Measurements from ENCODE around the gene TBCE. TPM values are rescaled to one million over a fixed set of nuclear protein-coding genes. Genes with fewer than 3 reads are reported as not detected.

TBCE gene
- total and polyA plus RNA-seq, 9 of the 15 experiments (the other 6 are each of a cell fraction or from before 2014, with no cell fraction given) = 52.6 to 92.1 (median 82.1) TPM

DNA sequence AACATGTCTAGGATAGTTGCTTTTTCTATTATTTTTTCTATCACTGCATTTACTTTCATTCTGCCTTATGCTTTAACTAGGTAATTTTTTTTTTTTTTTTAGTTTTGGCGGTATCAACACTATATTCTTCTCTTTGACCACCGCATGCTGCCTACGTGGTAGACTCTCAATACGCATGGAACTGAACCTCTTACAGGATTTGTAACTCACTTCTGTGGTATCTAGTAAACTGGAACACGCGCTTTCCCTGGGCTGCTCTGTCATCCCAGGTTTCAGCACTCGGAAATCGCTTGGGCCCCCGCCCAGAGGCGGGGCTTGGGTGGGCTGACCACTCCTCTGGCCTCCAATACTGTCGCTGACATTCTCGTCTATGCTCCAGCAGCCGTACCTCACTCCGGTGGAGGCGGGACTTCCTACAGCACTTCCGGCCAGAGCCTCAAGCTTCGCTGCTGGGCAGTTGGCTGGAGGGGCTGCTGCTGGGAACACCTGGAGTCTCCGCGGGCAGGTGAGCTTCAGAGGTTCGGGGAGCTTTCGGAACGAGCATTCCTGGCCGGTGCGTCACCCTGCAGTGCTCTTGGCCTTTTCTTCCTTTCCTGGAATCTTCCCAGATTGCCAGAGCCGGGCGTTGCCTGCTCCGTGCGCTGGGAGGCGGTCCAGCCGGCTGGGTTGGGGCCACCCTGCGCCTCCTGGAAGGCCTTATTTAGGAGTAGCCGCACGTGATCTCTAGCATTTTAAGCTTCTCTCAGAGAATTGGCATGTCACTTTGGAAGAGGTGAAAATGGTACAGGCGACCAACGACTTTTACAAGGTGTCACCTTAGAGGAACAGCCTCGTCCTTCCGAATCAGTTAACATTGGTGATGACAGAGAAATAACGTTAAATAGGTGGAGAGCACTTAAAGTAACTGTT lies at the start of gene TBCE (continued):
- TF ChIP-seq, protein P1, sequence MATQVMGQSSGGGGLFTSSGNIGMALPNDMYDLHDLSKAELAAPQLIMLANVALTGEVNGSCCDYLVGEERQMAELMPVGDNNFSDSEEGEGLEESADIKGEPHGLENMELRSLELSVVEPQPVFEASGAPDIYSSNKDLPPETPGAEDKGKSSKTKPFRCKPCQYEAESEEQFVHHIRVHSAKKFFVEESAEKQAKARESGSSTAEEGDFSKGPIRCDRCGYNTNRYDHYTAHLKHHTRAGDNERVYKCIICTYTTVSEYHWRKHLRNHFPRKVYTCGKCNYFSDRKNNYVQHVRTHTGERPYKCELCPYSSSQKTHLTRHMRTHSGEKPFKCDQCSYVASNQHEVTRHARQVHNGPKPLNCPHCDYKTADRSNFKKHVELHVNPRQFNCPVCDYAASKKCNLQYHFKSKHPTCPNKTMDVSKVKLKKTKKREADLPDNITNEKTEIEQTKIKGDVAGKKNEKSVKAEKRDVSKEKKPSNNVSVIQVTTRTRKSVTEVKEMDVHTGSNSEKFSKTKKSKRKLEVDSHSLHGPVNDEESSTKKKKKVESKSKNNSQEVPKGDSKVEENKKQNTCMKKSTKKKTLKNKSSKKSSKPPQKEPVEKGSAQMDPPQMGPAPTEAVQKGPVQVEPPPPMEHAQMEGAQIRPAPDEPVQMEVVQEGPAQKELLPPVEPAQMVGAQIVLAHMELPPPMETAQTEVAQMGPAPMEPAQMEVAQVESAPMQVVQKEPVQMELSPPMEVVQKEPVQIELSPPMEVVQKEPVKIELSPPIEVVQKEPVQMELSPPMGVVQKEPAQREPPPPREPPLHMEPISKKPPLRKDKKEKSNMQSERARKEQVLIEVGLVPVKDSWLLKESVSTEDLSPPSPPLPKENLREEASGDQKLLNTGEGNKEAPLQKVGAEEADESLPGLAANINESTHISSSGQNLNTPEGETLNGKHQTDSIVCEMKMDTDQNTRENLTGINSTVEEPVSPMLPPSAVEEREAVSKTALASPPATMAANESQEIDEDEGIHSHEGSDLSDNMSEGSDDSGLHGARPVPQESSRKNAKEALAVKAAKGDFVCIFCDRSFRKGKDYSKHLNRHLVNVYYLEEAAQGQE (IDR thresholded peaks at IDR 0.05; ENCODE audit: borderline replicate concordance) = peak; percentile 22; the same call in 1 of the 2 replicates
- TF ChIP-seq, protein P1 (CRISPR knock-in tag; IDR thresholded peaks at IDR 0.05; ENCODE audit: low read depth) = peak; percentile 79; the same call in 1 of the 2 replicates
- TF ChIP-seq MBD2 (IDR thresholded peaks at IDR 0.05; ENCODE audit: borderline replicate concordance, low read depth) = no peak; the same call in 1 of the 2 replicates
- TF ChIP-seq, protein P2, sequence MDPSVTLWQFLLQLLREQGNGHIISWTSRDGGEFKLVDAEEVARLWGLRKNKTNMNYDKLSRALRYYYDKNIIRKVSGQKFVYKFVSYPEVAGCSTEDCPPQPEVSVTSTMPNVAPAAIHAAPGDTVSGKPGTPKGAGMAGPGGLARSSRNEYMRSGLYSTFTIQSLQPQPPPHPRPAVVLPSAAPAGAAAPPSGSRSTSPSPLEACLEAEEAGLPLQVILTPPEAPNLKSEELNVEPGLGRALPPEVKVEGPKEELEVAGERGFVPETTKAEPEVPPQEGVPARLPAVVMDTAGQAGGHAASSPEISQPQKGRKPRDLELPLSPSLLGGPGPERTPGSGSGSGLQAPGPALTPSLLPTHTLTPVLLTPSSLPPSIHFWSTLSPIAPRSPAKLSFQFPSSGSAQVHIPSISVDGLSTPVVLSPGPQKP (CRISPR knock-in tag; IDR thresholded peaks at IDR 0.05) = no peak
- no peak for TF ChIP-seq CHD1 (IDR thresholded peaks at IDR 0.05; ENCODE audit: low read length)
- TF ChIP-seq DPF2 (IDR thresholded peaks at IDR 0.05) = peak; percentile 35
- TF ChIP-seq TAF9B (IDR thresholded peaks at IDR 0.05; ENCODE audit: partially characterized antibody) = peak; percentile 90
- TF ChIP-seq, protein P3, sequence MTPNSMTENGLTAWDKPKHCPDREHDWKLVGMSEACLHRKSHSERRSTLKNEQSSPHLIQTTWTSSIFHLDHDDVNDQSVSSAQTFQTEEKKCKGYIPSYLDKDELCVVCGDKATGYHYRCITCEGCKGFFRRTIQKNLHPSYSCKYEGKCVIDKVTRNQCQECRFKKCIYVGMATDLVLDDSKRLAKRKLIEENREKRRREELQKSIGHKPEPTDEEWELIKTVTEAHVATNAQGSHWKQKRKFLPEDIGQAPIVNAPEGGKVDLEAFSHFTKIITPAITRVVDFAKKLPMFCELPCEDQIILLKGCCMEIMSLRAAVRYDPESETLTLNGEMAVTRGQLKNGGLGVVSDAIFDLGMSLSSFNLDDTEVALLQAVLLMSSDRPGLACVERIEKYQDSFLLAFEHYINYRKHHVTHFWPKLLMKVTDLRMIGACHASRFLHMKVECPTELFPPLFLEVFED (CRISPR knock-in tag; conservative IDR thresholded peaks at IDR 0.05) = no peak
- TF ChIP-seq FOXP1 (CRISPR knock-in tag; IDR thresholded peaks at IDR 0.05) = peak; percentile 31; the same call in 1 of the 2 replicates
- no peak for TF ChIP-seq CHD4 (IDR thresholded peaks at IDR 0.05; ENCODE audit: insufficient read depth, insufficient replicate concordance, low read depth, low read length, poor library complexity, severe bottlenecking)
- no peak for TF ChIP-seq NCOA4 (IDR thresholded peaks at IDR 0.05; ENCODE audit: partially characterized antibody)
- no peak for TF ChIP-seq NR3C1 (CRISPR knock-in tag; IDR thresholded peaks at IDR 0.05)
